ENCODE results near the gene TMEM33.

TMEM33 gene

DNA sequence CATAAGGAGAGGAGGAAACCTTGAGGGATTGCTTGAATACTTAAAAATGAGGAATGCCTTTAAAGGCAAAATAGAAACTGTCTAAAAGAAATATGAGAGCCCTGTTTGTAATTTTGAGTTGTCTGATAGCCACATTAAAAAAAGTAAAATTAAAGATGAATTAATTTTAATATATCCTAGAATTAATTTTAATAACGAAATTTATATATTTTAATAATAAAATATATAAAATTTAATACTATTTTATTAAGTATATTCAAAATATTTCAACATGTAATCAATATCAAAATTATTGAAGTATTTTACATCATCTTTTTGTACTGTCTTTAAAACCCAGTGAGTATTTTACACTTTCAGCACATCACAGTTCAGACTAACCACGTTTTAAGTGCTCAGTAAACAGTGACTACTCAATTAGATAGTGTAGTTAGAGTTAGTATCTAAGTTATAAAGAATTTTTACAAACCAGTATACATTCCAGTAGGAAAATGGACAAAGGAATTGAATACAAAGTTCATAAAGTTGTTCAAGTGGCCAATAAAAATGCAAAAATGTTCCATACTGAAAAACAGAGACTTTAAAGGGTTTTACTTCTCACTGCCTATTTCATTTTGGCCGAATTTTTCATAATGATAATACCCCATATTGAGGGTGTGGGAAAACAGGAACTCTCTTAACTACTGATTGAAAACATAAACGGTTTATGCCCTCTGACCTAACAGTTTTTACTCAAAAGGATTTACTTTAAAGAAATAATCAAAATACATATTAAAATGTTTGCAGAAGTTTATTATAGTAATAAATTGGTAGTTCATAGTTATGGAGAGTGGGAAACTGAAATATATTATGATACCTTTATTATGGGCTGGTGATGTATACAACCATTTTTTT lies 58.0 kb downstream of the TMEM33 start:
- WGBS (ENCODE audit: insufficient coverage, insufficient read length) = no CpG with 5 or more reads among the region's 4 CpGs
- Histone ChIP-seq H3K27me3 (ENCODE audit: control insufficient read depth, insufficient read depth, low read length) (no peaks in the 10 kb centered on the region), H3K9me3 (ENCODE audit: control insufficient read depth, insufficient read depth, low read length) (no peaks in the 10 kb centered on the region), H3K27ac (ENCODE audit: low read length) (no peak overlapping the region), H3K4me3 (ENCODE audit: low read length) (no peak overlapping the region), H3K36me3 (ENCODE audit: control insufficient read depth, insufficient read depth, low read length) (no peaks in the 10 kb centered on the region), H3K4me1 (ENCODE audit: control insufficient read depth, insufficient read depth, low read length) (peaks cover 2% of the 10 kb centered on the region; the same call in 1 of the 2 replicates)
- no peak for DNase-seq (ENCODE audit: low read depth, low spot score)

DNA sequence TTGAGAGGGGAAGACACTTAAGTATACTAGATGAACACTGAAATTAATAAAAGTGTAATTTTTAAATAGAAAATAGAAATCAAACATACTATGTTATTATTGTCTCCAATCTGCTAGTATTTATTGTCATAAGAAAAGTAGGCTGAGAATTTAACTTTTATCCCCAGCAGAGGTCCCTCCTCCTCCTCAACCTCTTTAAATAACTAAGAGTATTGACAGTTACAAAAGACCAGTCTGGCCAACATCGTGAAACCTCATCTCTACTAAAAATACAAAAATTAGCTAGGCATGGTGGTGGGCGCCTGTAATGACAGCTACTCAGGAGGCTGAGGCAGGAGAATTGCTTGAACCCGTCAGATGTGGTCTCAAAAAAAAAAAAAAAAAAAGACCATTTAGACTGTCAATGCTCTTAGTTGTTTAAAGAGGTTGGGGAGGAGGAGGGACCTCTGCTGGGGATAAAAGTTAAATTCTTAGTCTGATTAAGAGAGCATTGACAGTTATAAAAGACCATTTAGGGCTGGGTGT lies 59.3 kb downstream of the TMEM33 start:
- no peaks in the 10 kb centered on the region for H3K36me3 ChIP-seq (ENCODE audit: control insufficient read depth, insufficient read depth, low read length)
- WGBS (ENCODE audit: insufficient coverage, insufficient read length) = no CpG with 5 or more reads among the region's 3 CpGs
- H3K27me3 ChIP-seq (ENCODE audit: control insufficient read depth, insufficient read depth, low read length) = no peaks in the 10 kb centered on the region
- H3K9me3 ChIP-seq (ENCODE audit: control insufficient read depth, insufficient read depth, low read length) = no peaks in the 10 kb centered on the region
- H3K4me1 ChIP-seq (ENCODE audit: control insufficient read depth, insufficient read depth, low read length) = peaks cover 2% of the 10 kb centered on the region; the same call in 1 of the 2 replicates
- no peak for DNase-seq (ENCODE audit: low read depth, low spot score)
- H3K4me3 ChIP-seq (ENCODE audit: low read length) = no peak overlapping the region
- no peak overlapping the region for H3K27ac ChIP-seq (ENCODE audit: low read length)

DNA sequence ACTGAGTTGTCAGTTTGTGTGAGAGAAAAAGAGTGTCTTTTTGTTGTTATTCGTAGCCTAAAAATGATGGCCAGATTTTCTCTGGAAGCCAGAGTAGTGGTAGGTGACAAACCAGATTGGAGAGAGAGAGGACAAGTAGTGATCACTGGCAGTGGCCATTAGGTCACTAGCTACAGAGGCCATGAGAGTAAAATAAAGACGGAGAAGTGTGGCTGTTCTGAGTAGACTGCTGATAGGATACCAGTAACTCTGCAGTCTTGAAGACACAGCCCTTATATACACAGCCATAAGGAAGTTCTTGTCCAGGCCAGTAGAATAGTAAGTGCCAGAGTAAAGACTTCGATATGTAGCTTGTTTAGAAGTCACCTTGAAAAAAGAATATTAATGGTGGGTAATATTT lies 62.8 kb downstream of the TMEM33 start:
- no peak overlapping the region for H3K27ac ChIP-seq (ENCODE audit: low read length)
- no peaks in the 10 kb centered on the region for H3K36me3 ChIP-seq (ENCODE audit: control insufficient read depth, insufficient read depth, low read length)
- WGBS (ENCODE audit: insufficient coverage, insufficient read length) = no CpG with 5 or more reads among the region's 3 CpGs
- H3K4me1 ChIP-seq (ENCODE audit: control insufficient read depth, insufficient read depth, low read length) = no peaks in the 10 kb centered on the region
- no peak overlapping the region for H3K4me3 ChIP-seq (ENCODE audit: low read length)
- DNase-seq (ENCODE audit: low read depth, low spot score) = no peak
- no peaks in the 10 kb centered on the region for H3K9me3 ChIP-seq (ENCODE audit: control insufficient read depth, insufficient read depth, low read length)
- H3K27me3 ChIP-seq (ENCODE audit: control insufficient read depth, insufficient read depth, low read length) = no peaks in the 10 kb centered on the region

DNA sequence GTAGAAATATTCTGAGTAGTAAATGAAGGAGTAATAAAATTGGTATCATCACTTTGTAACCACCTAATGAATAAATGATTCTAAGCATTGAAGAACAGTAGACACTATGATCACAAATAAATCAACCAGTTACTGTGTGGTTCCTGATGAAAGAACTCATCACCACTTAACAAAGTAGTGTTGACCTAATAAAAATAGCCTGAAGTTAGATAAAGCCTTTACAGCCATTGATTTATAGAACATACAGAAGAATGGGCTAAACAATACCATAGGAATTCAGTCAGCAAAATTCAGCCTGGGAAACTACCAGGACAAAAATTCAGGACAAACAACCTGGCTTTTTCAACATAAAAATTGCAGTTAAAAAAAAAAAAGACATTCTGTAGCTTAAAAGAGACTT lies 64.1 kb downstream of the TMEM33 start:
- no peak overlapping the region for H3K4me3 ChIP-seq (ENCODE audit: low read length)
- no peaks in the 10 kb centered on the region for H3K36me3 ChIP-seq (ENCODE audit: control insufficient read depth, insufficient read depth, low read length)
- no peak for DNase-seq (ENCODE audit: low read depth, low spot score)
- H3K4me1 ChIP-seq (ENCODE audit: control insufficient read depth, insufficient read depth, low read length) = no peaks in the 10 kb centered on the region
- no peaks in the 10 kb centered on the region for H3K27me3 ChIP-seq (ENCODE audit: control insufficient read depth, insufficient read depth, low read length)
- no peaks in the 10 kb centered on the region for H3K9me3 ChIP-seq (ENCODE audit: control insufficient read depth, insufficient read depth, low read length)
- H3K27ac ChIP-seq (ENCODE audit: low read length) = no peak overlapping the region

DNA sequence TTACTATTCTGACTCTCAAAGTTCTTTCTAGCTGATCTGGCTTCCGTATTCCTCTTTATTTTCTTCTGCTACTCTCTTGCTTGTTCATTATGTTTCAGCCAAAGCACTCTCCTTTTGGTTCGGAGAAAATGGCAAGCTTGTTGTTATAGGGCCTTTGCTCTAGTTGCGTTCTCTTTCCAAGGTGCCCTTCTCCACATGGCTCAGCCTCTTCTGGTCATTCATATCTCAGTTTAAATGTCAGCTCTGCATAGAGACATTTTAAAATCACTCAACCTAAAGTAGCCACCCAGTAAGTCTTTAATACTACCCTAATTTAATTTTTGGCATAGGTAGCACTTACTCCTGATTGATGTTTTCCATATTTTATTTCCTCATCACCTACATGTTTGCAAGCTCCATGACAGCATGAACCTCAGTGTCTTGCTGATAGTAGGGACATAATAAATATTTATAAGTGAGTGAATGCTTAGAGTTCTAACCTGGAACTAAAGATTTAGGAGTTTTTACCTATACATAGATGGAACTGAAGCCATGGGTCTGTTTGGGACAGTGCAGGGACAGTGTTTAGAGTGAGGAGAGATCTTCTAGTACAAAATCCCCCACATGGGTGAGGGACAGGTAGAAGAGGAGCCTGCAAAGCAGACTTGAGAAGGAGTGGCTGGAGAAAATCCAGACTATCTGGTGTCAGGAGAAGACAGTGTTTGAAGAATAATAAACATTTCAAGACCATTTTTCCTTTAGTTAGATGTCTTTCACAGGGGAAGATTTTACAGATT lies 73.0 kb downstream of the TMEM33 start:
- no CpG with 5 or more reads among the region's 3 CpGs for WGBS (ENCODE audit: insufficient coverage, insufficient read length)
- Histone ChIP-seq H3K36me3 (ENCODE audit: control insufficient read depth, insufficient read depth, low read length) (no peaks in the 10 kb centered on the region), H3K27me3 (ENCODE audit: control insufficient read depth, insufficient read depth, low read length) (no peaks in the 10 kb centered on the region), H3K4me1 (ENCODE audit: control insufficient read depth, insufficient read depth, low read length) (no peaks in the 10 kb centered on the region), H3K9me3 (ENCODE audit: control insufficient read depth, insufficient read depth, low read length) (no peaks in the 10 kb centered on the region), H3K4me3 (ENCODE audit: low read length) (no peak overlapping the region), H3K27ac (ENCODE audit: low read length) (no peak overlapping the region)
- DNase-seq (ENCODE audit: low read depth, low spot score) = no peak

Data from iPS DF 6.9 (cell line).